ENCODE results near the gene KCNG1. TPM values are rescaled to one million over a fixed set of nuclear protein-coding genes. Genes with fewer than 3 reads are reported as not detected.

KCNG1 gene
- total and polyA plus RNA-seq, 2 of the 8 experiments (the other 6 are each of a cell fraction or from before 2014, with no cell fraction given), result 16.0 to 18.0 TPM

DNA sequence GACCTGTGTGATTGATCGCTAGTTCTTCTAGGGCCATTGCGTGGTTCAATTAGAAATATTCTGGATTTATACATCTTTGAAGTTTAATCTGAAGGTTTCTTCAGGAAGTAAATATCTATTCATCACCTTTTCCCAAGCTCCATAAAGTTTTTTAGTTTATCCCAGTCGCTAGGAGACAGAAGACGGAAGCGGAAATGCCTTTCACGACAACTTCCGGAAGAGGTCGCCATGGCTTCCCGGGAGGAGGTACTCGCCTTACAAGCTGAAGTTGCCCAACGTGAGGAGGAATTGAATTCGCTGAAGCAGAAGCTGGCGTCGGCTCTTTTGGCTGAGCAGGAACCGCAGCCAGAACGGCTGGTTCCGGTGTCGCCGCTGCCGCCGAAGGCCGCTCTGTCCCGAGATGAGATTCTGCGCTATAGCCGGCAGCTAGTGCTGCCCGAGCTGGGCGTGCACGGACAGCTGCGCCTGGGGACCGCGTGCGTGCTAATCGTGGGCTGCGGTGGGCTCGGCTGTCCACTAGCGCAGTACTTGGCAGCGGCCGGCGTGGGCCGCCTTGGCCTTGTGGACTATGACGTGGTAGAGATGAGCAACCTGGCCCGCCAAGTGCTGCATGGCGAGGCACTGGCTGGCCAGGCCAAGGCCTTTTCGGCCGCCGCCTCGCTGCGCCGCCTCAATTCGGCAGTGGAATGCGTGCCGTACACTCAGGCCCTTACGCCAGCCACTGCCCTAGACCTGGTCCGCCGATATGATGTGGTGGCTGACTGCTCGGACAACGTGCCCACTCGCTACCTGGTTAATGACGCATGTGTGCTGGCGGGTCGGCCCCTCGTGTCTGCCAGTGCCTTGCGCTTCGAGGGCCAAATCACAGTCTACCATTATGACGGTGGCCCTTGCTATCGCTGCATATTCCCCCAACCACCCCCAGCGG lies 64.0 kb downstream of the KCNG1 start, which contains the start of gene MOCS3 (continued):
- TF ChIP-seq HDAC2 (IDR thresholded peaks at IDR 0.05; ENCODE audit: borderline replicate concordance in 1 of 2, low read depth in 2 of 2, low read length in 2 of 2) (peak in 1 of 2 experiments; percentile 86; a peak in 1 of 4 replicates), SIN3A (conservative IDR thresholded peaks at IDR 0.05 in 1 of 2, IDR thresholded peaks at IDR 0.05 in 1 of 2; ENCODE audit: low read depth in 1 of 2, low read length in 2 of 2) (peak; percentile 46 to 57; a peak in 3 of 4 replicates), SP2 (IDR thresholded peaks at IDR 0.05; ENCODE audit: low read length) (no peak), SRF (IDR thresholded peaks at IDR 0.05; ENCODE audit: low read depth, low read length) (no peak), EZH2 (IDR thresholded peaks at IDR 0.05; ENCODE audit: low read depth, low read length, severe bottlenecking) (no peak), RXRA (IDR thresholded peaks at IDR 0.05; ENCODE audit: insufficient read depth, low read depth, low read length) (no peak), PHF8 (conservative IDR thresholded peaks at IDR 0.05; ENCODE audit: low read depth, low read length) (peak; percentile 63), TCF12 (IDR thresholded peaks at IDR 0.05; ENCODE audit: low read depth, low read length) (no peak), TAF1 (IDR thresholded peaks at IDR 0.05; ENCODE audit: low read depth, low read length) (no peak), BCL11A (IDR thresholded peaks at IDR 0.05; ENCODE audit: low read depth in 2 of 2, low read length in 2 of 2) (no peak), NRF1 (IDR thresholded peaks at IDR 0.05; ENCODE audit: low read depth, low read length) (no peak), RBBP5 (IDR thresholded peaks at IDR 0.05; ENCODE audit: borderline replicate concordance, low read depth, low read length) (peak; percentile 49; the same call in 1 of the 2 replicates), HDAC6 (IDR thresholded peaks at IDR 0.05; ENCODE audit: low read depth, low read length) (no peak), SUZ12 (IDR thresholded peaks at IDR 0.05; ENCODE audit: low read length) (no peak), SP1 (IDR thresholded peaks at IDR 0.05; ENCODE audit: low read depth, low read length) (peak; percentile 41; the same call in 1 of the 2 replicates), SIX5 (IDR thresholded peaks at IDR 0.05; ENCODE audit: low read depth, low read length) (peak; percentile 50), BACH1 (IDR thresholded peaks at IDR 0.05; ENCODE audit: low read length) (no peak), TAF7 (optimal IDR thresholded peaks at IDR 0.05; ENCODE audit: borderline replicate concordance, low read depth, low read length) (no peak), GTF2F1 (IDR thresholded peaks at IDR 0.05; ENCODE audit: borderline replicate concordance, low read depth, low read length) (no peak; the same call in 1 of the 2 replicates), BRCA1 (IDR thresholded peaks at IDR 0.05; ENCODE audit: low read depth, low read length) (no peak), SAP30 (IDR thresholded peaks at IDR 0.05; ENCODE audit: insufficient read depth, insufficient replicate concordance, low read length) (no peak), KDM4A (IDR thresholded peaks at IDR 0.05; ENCODE audit: low read depth, low read length, severe bottlenecking) (peak; percentile 82)
- TF ChIP-seq, protein P1, sequence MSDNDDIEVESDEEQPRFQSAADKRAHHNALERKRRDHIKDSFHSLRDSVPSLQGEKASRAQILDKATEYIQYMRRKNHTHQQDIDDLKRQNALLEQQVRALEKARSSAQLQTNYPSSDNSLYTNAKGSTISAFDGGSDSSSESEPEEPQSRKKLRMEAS (IDR thresholded peaks at IDR 0.05), result 0 out of 2 replicates have a peak, but pooled peaks have one; percentile 61

Data from H1 (cell line).